Gastrocnemius medialis (tissue), 4 donors: ENCODE measurements around the gene PATJ.

Source experiments
- POLR2A ChIP-seq, 2 donors: fragments of 450-650 bp; IDR thresholded peaks; one replicate each; pipeline ENCODE4 v1.6.1; 2017; ENCODE audit warnings: antibody characterized with exemption in 2 of 2, mild to moderate bottlenecking in 2 of 2, moderate library complexity in 2 of 2
- TF ChIP-seq, protein P1 (sequence below), 5 experiments: fragments of 450-650 bp in 3 of 5; fragments of 200-600 bp in 2 of 5; sonication (generic) in 2 of 5; IDR thresholded peaks in 4 of 5; conservative IDR thresholded peaks in 1 of 5; 1 replicate in 4 of 5; 2 replicates in 1 of 5; pipeline ENCODE4 v1.5.1; 2016 to 2019; ENCODE audit warnings: antibody characterized with exemption in 5 of 5, mild to moderate bottlenecking in 3 of 5, moderate library complexity in 3 of 5

DNA sequence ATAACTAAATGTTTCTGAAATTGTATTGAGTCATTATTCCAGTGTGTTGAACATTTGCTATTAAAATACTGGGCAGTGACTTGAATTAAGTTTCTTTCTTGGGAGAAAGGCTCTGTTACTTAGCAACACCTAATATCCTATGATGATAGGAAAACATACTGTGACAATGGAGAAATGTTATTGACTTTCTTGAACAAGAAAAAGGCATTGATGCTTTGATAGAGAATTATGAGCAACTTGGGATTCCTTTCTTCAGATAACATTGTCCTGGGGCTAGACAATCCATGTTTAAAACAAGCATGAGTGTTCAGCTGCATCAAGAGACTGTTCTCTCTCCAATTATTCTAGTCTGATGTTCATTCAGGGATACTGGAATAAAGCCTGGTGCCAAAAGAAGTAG is 236.5 kb downstream of the PATJ start:
- TF ChIP-seq POLR2A (IDR thresholded peaks at IDR 0.05) = no peak
- TF ChIP-seq, protein P1, sequence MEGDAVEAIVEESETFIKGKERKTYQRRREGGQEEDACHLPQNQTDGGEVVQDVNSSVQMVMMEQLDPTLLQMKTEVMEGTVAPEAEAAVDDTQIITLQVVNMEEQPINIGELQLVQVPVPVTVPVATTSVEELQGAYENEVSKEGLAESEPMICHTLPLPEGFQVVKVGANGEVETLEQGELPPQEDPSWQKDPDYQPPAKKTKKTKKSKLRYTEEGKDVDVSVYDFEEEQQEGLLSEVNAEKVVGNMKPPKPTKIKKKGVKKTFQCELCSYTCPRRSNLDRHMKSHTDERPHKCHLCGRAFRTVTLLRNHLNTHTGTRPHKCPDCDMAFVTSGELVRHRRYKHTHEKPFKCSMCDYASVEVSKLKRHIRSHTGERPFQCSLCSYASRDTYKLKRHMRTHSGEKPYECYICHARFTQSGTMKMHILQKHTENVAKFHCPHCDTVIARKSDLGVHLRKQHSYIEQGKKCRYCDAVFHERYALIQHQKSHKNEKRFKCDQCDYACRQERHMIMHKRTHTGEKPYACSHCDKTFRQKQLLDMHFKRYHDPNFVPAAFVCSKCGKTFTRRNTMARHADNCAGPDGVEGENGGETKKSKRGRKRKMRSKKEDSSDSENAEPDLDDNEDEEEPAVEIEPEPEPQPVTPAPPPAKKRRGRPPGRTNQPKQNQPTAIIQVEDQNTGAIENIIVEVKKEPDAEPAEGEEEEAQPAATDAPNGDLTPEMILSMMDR (IDR thresholded peaks at IDR 0.05 in 4 of 5, conservative IDR thresholded peaks at IDR 0.05 in 1 of 5) = no peak
